Endothelial cell of umbilical vein (primary cell): ENCODE measurements around the gene CFAP20DC. TPM values are rescaled to one million over a fixed set of nuclear protein-coding genes. Genes with fewer than 3 reads are reported as not detected.

Source experiments
- BruUV-seq: library from RNA; stranded (reverse); fragments of 400-500 nt; replicated peaks from 2 replicates; lab custom pipeline; 2021; lab: Mats Ljungman, UMichigan
- CTCF ChIA-PET: fragments of 300-600, 350-600 bp; sonication (Branson Sonifier 250); formaldehyde crosslinking; loops from one replicate; lab custom pipeline; 2021; ENCODE audit warnings: antibody characterized with exemption, inconsistent platforms; lab: Charles Lee
- POLR2A ChIA-PET: fragments of 300-600, 350-600 bp; sonication (Branson Sonifier 250); formaldehyde crosslinking; loops from one replicate; lab custom pipeline; 2021; ENCODE audit warnings: antibody characterized with exemption, inconsistent platforms; lab: Charles Lee
- DNase-seq: peaks from one replicate; pipeline ENCODE4 v3.0.0-alpha.2; 2011; ENCODE audit warnings: low read depth, low spot score
- FAIRE-seq: peaks from 2 replicates; lab custom pipeline; 2011; peaks lifted over from hg19 to GRCh38; lab: Jason Lieb, UNC
- H2AFZ ChIP-seq: 2 replicates; pipeline ENCODE4 v1.6.0; 2012; ENCODE audit warnings: low read depth, low read length, control low read depth, inconsistent platforms
- H3K27ac ChIP-seq: 2 replicates; pipeline ENCODE4 v1.5.1; 2011; ENCODE audit warnings: low read depth, mild to moderate bottlenecking, control low read depth, low read length, moderate library complexity; ENCODE audit not compliant: insufficient read depth
- H3K27me3 ChIP-seq, 2 experiments: 2 replicates each; pipeline versions ENCODE4 v1.6.0 to v1.6.1; 2011; ENCODE audit warnings: low read length in 2 of 2, mixed read lengths in 1 of 2; ENCODE audit not compliant: control insufficient read depth in 2 of 2, insufficient read depth in 2 of 2
- H3K36me3 ChIP-seq, 2 experiments: 2 replicates in 1 of 2; 3 replicates in 1 of 2; pipeline ENCODE4 v1.5.1; 2011; ENCODE audit warnings: low read length in 2 of 2, mild to moderate bottlenecking in 1 of 2, moderate library complexity in 1 of 2; ENCODE audit not compliant: control insufficient read depth in 2 of 2, insufficient read depth in 2 of 2; ENCODE audit errors: extremely low read depth in 1 of 2
- H3K4me1 ChIP-seq: 3 replicates; pipeline ENCODE4 v1.5.1; 2011; ENCODE audit warnings: mild to moderate bottlenecking, low read length; ENCODE audit not compliant: control insufficient read depth, insufficient read depth; ENCODE audit errors: extremely low read depth
- H3K4me2 ChIP-seq: 2 replicates; pipeline ENCODE4 v1.6.1; 2011; ENCODE audit warnings: low read length, control low read depth, mixed read lengths; ENCODE audit not compliant: insufficient read depth
- H3K4me3 ChIP-seq, 3 experiments: fragments of 200-600 bp in 1 of 3; sonication (generic), shearing (Covaris generic) in 1 of 3; replicated peaks in 1 of 3; 2 replicates each; pipeline ENCODE4 v1.5.1; 2011 to 2016; ENCODE audit warnings: control low read depth in 3 of 3, low read length in 3 of 3, mild to moderate bottlenecking in 2 of 3, inconsistent platforms in 1 of 3, low read depth in 1 of 3, moderate library complexity in 1 of 3; ENCODE audit not compliant: insufficient read depth in 1 of 3
- H3K79me2 ChIP-seq: 2 replicates; pipeline ENCODE4 v1.6.0; 2012; ENCODE audit warnings: low read length, inconsistent platforms; ENCODE audit not compliant: control insufficient read depth, insufficient read depth
- H3K9ac ChIP-seq: replicated peaks from 2 replicates; pipeline ENCODE3; 2011; ENCODE audit warnings: low read length, control low read depth; ENCODE audit not compliant: insufficient read depth; ENCODE audit errors: extremely low read depth
- H3K9me1 ChIP-seq: replicated peaks from 3 replicates; pipeline ENCODE4 v1.6.0; 2011; ENCODE audit warnings: mild to moderate bottlenecking, low read length; ENCODE audit not compliant: control insufficient read depth, insufficient read depth; ENCODE audit errors: extremely low read depth
- H3K9me3 ChIP-seq: replicated peaks from 2 replicates; pipeline ENCODE4 v1.5.1; 2012; ENCODE audit warnings: low read length, inconsistent platforms; ENCODE audit not compliant: control insufficient read depth, insufficient read depth
- H4K20me1 ChIP-seq: replicated peaks from 2 replicates; pipeline ENCODE3; 2011; ENCODE audit warnings: mild to moderate bottlenecking, low read length; ENCODE audit not compliant: control insufficient read depth, insufficient read depth; ENCODE audit errors: extremely low read depth
- CTCF ChIP-seq, 2 donors: IDR thresholded peaks; 1 replicate in 1 of 2; 2 replicates in 1 of 2; pipeline ENCODE4 v1.5.1; 2011; ENCODE audit warnings: low read length in 2 of 2, mild to moderate bottlenecking in 2 of 2, moderate library complexity in 2 of 2, control low read depth in 1 of 2, inconsistent platforms in 1 of 2, low read depth in 1 of 2; ENCODE audit not compliant: insufficient read depth in 1 of 2; ENCODE audit errors: extremely low read depth in 1 of 2
- GATA2 ChIP-seq: IDR thresholded peaks from 2 replicates; pipeline ENCODE4 v1.7.0; 2011; ENCODE audit warnings: low read depth, mild to moderate bottlenecking, moderate library complexity, mixed read lengths, low read length; ENCODE audit not compliant: insufficient read length, insufficient read depth
- JUN ChIP-seq: IDR thresholded peaks from 2 replicates; pipeline ENCODE4 v1.6.1; 2011; ENCODE audit warnings: borderline replicate concordance, low read depth; ENCODE audit not compliant: insufficient read length, insufficient read depth
- MAX ChIP-seq: IDR thresholded peaks from 2 replicates; pipeline ENCODE4 v1.6.1; 2011; ENCODE audit not compliant: insufficient read depth, insufficient read length
- POLR2AphosphoS5 ChIP-seq: IDR thresholded peaks from 2 replicates; pipeline ENCODE4 v1.6.1; 2012; ENCODE audit warnings: low read depth, mild to moderate bottlenecking, control low read depth, low read length, moderate library complexity; ENCODE audit not compliant: insufficient read depth
- dilution Hi-C: fragments of 300-500 bp; cut with MboI; formaldehyde crosslinking; loops from one replicate; pipeline ENCODE4 v1.15.0; 2019; ENCODE audit warnings: low sequenced_read_pairs; ENCODE audit not compliant: extremely low pct_ligation_motif_present
- intact Hi-C: fragments of 100-400 bp; cut with micrococcal nuclease; formaldehyde crosslinking; loops from one replicate; pipeline ENCODE4 v1.10.0; 2022
- polyA plus RNA-seq, 4 experiments: library from polyadenylated mRNA; depleted of rRNA in 3 of 4; stranded (reverse) in 3 of 4; unstranded in 1 of 4; fragments of >200 nt; gene quantifications; 2 replicates each; pipeline versions ENCODE4 v1.2.1 to v1.2.3, GENCODE V29; 2011 to 2012; ENCODE audit warnings: missing spikeins in 1 of 4
- total RNA-seq: library from RNA; stranded (reverse); gene quantifications from 2 replicates; pipeline ENCODE4 v1.2.3, GENCODE V29; 2021

Gene CFAP20DC
- total and polyA plus RNA-seq, 2 donors (not counting 3 experiments of a cell fraction or from before 2014, with no cell fraction given), result 0.92 to 2.1 TPM

DNA sequence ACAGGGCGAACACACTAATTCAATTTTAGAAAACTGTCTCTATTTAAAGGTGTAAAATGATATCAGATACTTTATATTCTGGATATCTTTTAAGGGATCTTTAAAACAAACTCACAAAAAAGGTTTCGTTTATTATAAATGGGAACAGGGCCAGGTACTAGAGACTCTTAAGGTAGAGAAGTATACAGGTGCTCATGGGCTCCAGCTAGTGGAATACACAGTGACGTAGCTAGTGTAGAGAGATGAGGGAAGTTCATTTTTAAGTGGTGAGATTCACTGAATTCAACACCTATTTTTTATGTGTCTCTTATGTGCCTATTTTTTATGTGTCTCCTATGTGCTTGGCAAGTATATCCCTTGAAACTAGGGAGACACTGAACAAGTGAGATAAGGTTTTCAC is 250.6 kb downstream of the CFAP20DC start:
- Histone ChIP-seq H3K4me1 (no peaks in the 10 kb centered on the region), H3K36me3 (no peaks in the 10 kb centered on the region), H3K27me3 (no peaks in the 10 kb centered on the region), H3K27ac (no peak overlapping the region), H3K4me3 (no peak overlapping the region), H2AFZ (no peak overlapping the region), H3K9me1 (no peaks in the 10 kb centered on the region), H4K20me1 (no peaks in the 10 kb centered on the region), H3K9me3 (no peaks in the 10 kb centered on the region), H3K9ac (no peak overlapping the region), H3K79me2 (no peaks in the 10 kb centered on the region), H3K4me2 (no peak overlapping the region)
- ChIA-PET CTCF (interaction anchor here (1.0 kb wide), 1 partner anchor 253 kb away, joined by 3 read pairs; no protein-coding TSS in a partner anchor), POLR2A (no interaction called here)
- DNase-seq, result no peak
- FAIRE-seq, result no peak
- dilution Hi-C loops (no loop called here), intact Hi-C loops (no loop called here)
- no TSS peak for BruUV-seq
- TF ChIP-seq JUN, result no peak
- TF ChIP-seq POLR2AphosphoS5, result no peak
- no peak for TF ChIP-seq MAX
- no peak for TF ChIP-seq GATA2
- no peak for TF ChIP-seq CTCF (IDR thresholded peaks at IDR 0.05; ENCODE audit: extremely low read depth in 1 of 2, insufficient read depth in 1 of 2, low read depth in 1 of 2, low read length in 2 of 2)
